ENCODE measurements around the gene DNAJC21. TPM values are rescaled to one million over a fixed set of nuclear protein-coding genes. Genes with fewer than 3 reads are reported as not detected.

The DNAJC21 gene
- total and polyA plus RNA-seq, 9 of the 15 experiments (the other 6 are each of a cell fraction or from before 2014, with no cell fraction given), result 26.6 to 105 (median 70.7) TPM

GRCh38 chr5:34923694-34924461 lies 5.5 kb upstream of the DNAJC21 start (continued):
- TF ChIP-seq, protein P1, sequence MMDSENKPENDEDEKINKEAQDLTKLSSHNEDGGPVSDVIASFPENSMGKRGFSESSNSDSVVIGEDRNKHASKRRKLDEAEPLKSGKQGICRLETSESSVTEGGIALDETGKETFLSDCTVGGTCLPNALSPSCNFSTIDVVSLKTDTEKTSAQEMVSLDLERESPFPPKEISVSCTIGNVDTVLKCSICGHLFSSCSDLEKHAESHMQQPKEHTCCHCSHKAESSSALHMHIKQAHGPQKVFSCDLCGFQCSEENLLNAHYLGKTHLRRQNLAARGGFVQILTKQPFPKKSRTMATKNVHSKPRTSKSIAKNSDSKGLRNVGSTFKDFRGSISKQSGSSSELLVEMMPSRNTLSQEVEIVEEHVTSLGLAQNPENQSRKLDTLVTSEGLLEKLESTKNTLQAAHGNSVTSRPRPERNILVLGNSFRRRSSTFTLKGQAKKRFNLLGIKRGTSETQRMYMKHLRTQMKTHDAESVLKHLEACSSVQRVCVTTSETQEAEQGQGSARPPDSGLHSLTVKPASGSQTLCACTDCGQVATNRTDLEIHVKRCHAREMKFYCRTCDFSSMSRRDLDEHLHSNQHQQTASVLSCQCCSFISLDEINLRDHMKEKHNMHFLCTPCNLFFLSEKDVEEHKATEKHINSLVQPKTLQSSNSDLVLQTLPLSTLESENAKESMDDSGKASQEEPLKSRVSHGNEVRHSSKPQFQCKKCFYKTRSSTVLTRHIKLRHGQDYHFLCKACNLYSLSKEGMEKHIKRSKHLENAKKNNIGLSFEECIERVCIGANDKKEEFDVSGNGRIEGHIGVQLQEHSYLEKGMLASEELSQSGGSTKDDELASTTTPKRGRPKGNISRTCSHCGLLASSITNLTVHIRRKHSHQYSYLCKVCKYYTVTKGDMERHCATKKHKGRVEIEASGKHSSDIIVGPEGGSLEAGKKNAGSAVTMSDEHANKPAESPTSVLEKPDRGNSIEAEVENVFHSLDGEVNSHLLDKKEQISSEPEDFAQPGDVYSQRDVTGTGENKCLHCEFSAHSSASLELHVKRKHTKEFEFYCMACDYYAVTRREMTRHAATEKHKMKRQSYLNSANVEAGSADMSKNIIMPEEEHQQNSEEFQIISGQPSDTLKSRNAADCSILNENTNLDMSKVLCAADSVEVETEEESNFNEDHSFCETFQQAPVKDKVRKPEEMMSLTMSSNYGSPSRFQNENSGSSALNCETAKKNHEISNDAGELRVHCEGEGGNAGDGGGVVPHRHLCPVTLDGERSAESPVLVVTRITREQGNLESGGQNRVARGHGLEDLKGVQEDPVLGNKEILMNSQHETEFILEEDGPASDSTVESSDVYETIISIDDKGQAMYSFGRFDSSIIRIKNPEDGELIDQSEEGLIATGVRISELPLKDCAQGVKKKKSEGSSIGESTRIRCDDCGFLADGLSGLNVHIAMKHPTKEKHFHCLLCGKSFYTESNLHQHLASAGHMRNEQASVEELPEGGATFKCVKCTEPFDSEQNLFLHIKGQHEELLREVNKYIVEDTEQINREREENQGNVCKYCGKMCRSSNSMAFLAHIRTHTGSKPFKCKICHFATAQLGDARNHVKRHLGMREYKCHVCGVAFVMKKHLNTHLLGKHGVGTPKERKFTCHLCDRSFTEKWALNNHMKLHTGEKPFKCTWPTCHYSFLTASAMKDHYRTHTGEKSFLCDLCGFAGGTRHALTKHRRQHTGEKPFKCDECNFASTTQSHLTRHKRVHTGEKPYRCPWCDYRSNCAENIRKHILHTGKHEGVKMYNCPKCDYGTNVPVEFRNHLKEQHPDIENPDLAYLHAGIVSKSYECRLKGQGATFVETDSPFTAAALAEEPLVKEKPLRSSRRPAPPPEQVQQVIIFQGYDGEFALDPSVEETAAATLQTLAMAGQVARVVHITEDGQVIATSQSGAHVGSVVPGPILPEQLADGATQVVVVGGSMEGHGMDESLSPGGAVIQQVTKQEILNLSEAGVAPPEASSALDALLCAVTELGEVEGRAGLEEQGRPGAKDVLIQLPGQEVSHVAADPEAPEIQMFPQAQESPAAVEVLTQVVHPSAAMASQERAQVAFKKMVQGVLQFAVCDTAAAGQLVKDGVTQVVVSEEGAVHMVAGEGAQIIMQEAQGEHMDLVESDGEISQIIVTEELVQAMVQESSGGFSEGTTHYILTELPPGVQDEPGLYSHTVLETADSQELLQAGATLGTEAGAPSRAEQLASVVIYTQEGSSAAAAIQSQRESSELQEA (IDR thresholded peaks at IDR 0.05; ENCODE audit: low read depth), result no peak
- TF ChIP-seq CUX1 (CRISPR knock-in tag; IDR thresholded peaks at IDR 0.05) (no peak), CTBP1 (IDR thresholded peaks at IDR 0.05; ENCODE audit: borderline replicate concordance) (peak; percentile 61; the same call in 1 of the 2 replicates)
